Peyer's patch (tissue), 4 donors: ENCODE measurements around the gene ENPP6. TPM values are rescaled to one million over a fixed set of nuclear protein-coding genes. Genes with fewer than 3 reads are reported as not detected.

Experiments used
- DNase-seq, 3 donors: peaks; one replicate each; pipeline ENCODE4 v3.0.0-alpha.2; 2017 to 2019
- H3K27ac ChIP-seq, 4 donors: fragments of 200-600 bp; sonication (generic); one replicate each; pipeline ENCODE4 v1.5.1; 2016 to 2019
- H3K27me3 ChIP-seq, 2 donors: fragments of 200-600 bp; sonication (generic); one replicate each; pipeline ENCODE4 v1.5.1; 2019
- H3K36me3 ChIP-seq, 3 donors: fragments of 200-600 bp; sonication (generic); one replicate each; pipeline ENCODE4 v1.5.1; 2016 to 2019
- H3K4me1 ChIP-seq, 4 donors: fragments of 200-600 bp; sonication (generic); one replicate each; pipeline ENCODE4 v1.5.1; 2016 to 2019
- H3K4me3 ChIP-seq, 4 donors: fragments of 200-600 bp; sonication (generic); 1 replicate in 3 of 4; 2 replicates in 1 of 4; pipeline ENCODE4 v1.5.1; 2016 to 2019; ENCODE audit warnings: mild to moderate bottlenecking in 1 of 4
- H3K9me3 ChIP-seq, 4 donors: fragments of 200-600 bp; sonication (generic); one replicate each; pipeline ENCODE4 v1.5.1; 2016 to 2019; ENCODE audit warnings: mild to moderate bottlenecking in 1 of 4
- CTCF ChIP-seq, 6 experiments: fragments of 450-650 bp in 4 of 6; fragments of 200-600 bp in 2 of 6; sonication (generic) in 1 of 6; IDR thresholded peaks; one replicate each; pipeline ENCODE4 v1.5.1; 2017 to 2019; ENCODE audit warnings: antibody characterized with exemption in 6 of 6, mild to moderate bottlenecking in 3 of 6, moderate library complexity in 1 of 6
- POLR2A ChIP-seq, 2 donors: fragments of 450-650 bp; IDR thresholded peaks; one replicate each; pipeline ENCODE4 v1.5.1; 2017; ENCODE audit warnings: antibody characterized with exemption in 2 of 2, mild to moderate bottlenecking in 2 of 2, moderate library complexity in 2 of 2
- total RNA-seq, 4 donors: library from RNA; depleted of rRNA; stranded (reverse); fragments of >200 nt; gene quantifications; one replicate each; pipeline ENCODE4 v1.1.0, GENCODE V29; 2016

The ENPP6 gene
- total RNA-seq, 4 donors from 2014 or later = 0.35 to 1.0 (median 0.40) TPM; not detected in 1

- TF ChIP-seq CTCF (IDR thresholded peaks at IDR 0.05) (no peak), POLR2A (IDR thresholded peaks at IDR 0.05) (no peak)
- H3K4me1 ChIP-seq = no peaks in the 10 kb centered on the region
- no peaks in the 10 kb centered on the region for H3K36me3 ChIP-seq
- no peak overlapping the region for H3K4me3 ChIP-seq
- peaks cover 0 to 14% (median 0%) of the 10 kb centered on the region in 4 donors for H3K9me3 ChIP-seq
- no peaks in the 10 kb centered on the region for H3K27me3 ChIP-seq
- no peak for DNase-seq
- H3K27ac ChIP-seq = no peak overlapping the region
These were observed 171.5 kb downstream of the ENPP6 start for GRCh38 chr4:184046148-184046547.

GRCh38 chr4:184041156-184041555, 176.5 kb downstream of the ENPP6 start:
- TF ChIP-seq CTCF (IDR thresholded peaks at IDR 0.05) (no peak), POLR2A (IDR thresholded peaks at IDR 0.05) (no peak)

GRCh38 chr4:184039963-184040383, 177.7 kb downstream of the ENPP6 start:
- DNase-seq = no peak
- no peak overlapping the region for H3K27ac ChIP-seq
- no peaks in the 10 kb centered on the region for H3K4me1 ChIP-seq
- TF ChIP-seq POLR2A (IDR thresholded peaks at IDR 0.05) (no peak), CTCF (IDR thresholded peaks at IDR 0.05) (no peak)
- H3K9me3 ChIP-seq = no peaks in the 10 kb centered on the region
- H3K27me3 ChIP-seq = no peaks in the 10 kb centered on the region
- peak overlapping the region in 1 of 4 donors; percentile 5 for H3K4me3 ChIP-seq
- H3K36me3 ChIP-seq = no peaks in the 10 kb centered on the region

More at GRCh38 chr4:184041156-184041555, 176.5 kb downstream of the ENPP6 start:
- Histone ChIP-seq H3K27me3 (no peaks in the 10 kb centered on the region), H3K27ac (no peak overlapping the region), H3K9me3 (peaks cover 0 to 4% (median 0%) of the 10 kb centered on the region in 4 donors), H3K4me3 (no peak overlapping the region), H3K4me1 (no peaks in the 10 kb centered on the region), H3K36me3 (no peaks in the 10 kb centered on the region)
- no peak for DNase-seq
